HepG2 (cell line): ENCODE measurements around the gene RFXANK. TPM values are rescaled to one million over a fixed set of nuclear protein-coding genes. Genes with fewer than 3 reads are reported as not detected.

Source experiments
- ATRX ChIP-seq: sonication (generic); formaldehyde crosslinking; IDR thresholded peaks from 2 replicates; pipeline ENCODE4 v1.4.0; 2020; ENCODE audit warnings: missing genetic modification reagents, borderline replicate concordance
- BRF2 ChIP-seq: sonication (generic); formaldehyde crosslinking; IDR thresholded peaks from 2 replicates; pipeline ENCODE4 v1.8.1; 2022; ENCODE audit warnings: mild to moderate bottlenecking, missing genetic modification reagents
- CBX5 ChIP-seq: sonication (generic); formaldehyde crosslinking; IDR thresholded peaks from 2 replicates; pipeline ENCODE4 v1.4.0; 2020; ENCODE audit warnings: missing genetic modification reagents, borderline replicate concordance
- CEBPZ ChIP-seq: IDR thresholded peaks from 2 replicates; pipeline ENCODE4 v1.6.1; 2012; ENCODE audit warnings: low read length, improper control_type of control experiment
- EP300 ChIP-seq, 3 experiments: sonication (generic) in 1 of 3; formaldehyde crosslinking in 1 of 3; IDR thresholded peaks; 2 replicates each; pipeline versions ENCODE4 v1.5.1 to v1.6.1; 2011 to 2020; ENCODE audit warnings: low read depth in 2 of 3, low read length in 2 of 3, borderline replicate concordance in 1 of 3, improper control_type of control experiment in 1 of 3, mild to moderate bottlenecking in 1 of 3, missing genetic modification reagents in 1 of 3, moderate library complexity in 1 of 3
- FOSL1 ChIP-seq: sonication (generic); formaldehyde crosslinking; IDR thresholded peaks from 2 replicates; pipeline ENCODE4 v1.9.0; 2021; ENCODE audit warnings: missing genetic modification reagents, borderline replicate concordance
- FOXA1 ChIP-seq, 2 experiments: fragments of 450-650 bp in 1 of 2; sonication (generic) in 1 of 2; formaldehyde crosslinking in 1 of 2; IDR thresholded peaks; 2 replicates each; pipeline versions ENCODE4 v1.4.0 to v1.6.1; 2016 to 2020; ENCODE audit warnings: missing genetic modification reagents in 1 of 2
- KDM3A ChIP-seq: IDR thresholded peaks from 2 replicates; pipeline ENCODE4 v1.6.1; 2018; ENCODE audit warnings: low read depth, missing compliant biosample characterization
- KDM5A ChIP-seq: fragments of 200-600 bp; sonication (generic); IDR thresholded peaks from 2 replicates; pipeline ENCODE4 v1.7.0; 2018; ENCODE audit warnings: antibody characterized with exemption, mild to moderate bottlenecking, low read length, borderline replicate concordance
- KLF12 ChIP-seq: sonication (generic); formaldehyde crosslinking; IDR thresholded peaks from 2 replicates; pipeline ENCODE4 v1.4.0; 2020; ENCODE audit warnings: missing genetic modification reagents, borderline replicate concordance
- NPAS2 ChIP-seq: sonication (generic); formaldehyde crosslinking; IDR thresholded peaks from 2 replicates; pipeline ENCODE4 v1.8.0; 2022; ENCODE audit warnings: mild to moderate bottlenecking, missing genetic modification reagents, borderline replicate concordance
- RBM39 ChIP-seq: fragments of 200-400 bp; formaldehyde crosslinking; IDR thresholded peaks from one replicate; pipeline ENCODE4 v1.6.1; 2018; ENCODE audit warnings: antibody characterized with exemption, mild to moderate bottlenecking, low read depth, low read length; ENCODE audit not compliant: poor library complexity, severe bottlenecking
- SOX5 ChIP-seq: IDR thresholded peaks from 2 replicates; pipeline ENCODE4 v1.6.1; 2016; ENCODE audit warnings: borderline replicate concordance
- USF2 ChIP-seq, 2 experiments: sonication (generic) in 1 of 2; formaldehyde crosslinking in 1 of 2; IDR thresholded peaks; 2 replicates each; pipeline versions ENCODE4 v1.5.1 to v1.6.1; 2011 to 2020; ENCODE audit warnings: borderline replicate concordance in 1 of 2, low read depth in 1 of 2, low read length in 1 of 2, mild to moderate bottlenecking in 1 of 2, missing genetic modification reagents in 1 of 2, moderate library complexity in 1 of 2
- ZBTB8A ChIP-seq: sonication (generic); formaldehyde crosslinking; IDR thresholded peaks from 2 replicates; pipeline ENCODE4 v1.4.0; 2020; ENCODE audit warnings: mild to moderate bottlenecking, low read depth, missing genetic modification reagents, borderline replicate concordance
- ZNF274 ChIP-seq: sonication (generic); formaldehyde crosslinking; IDR thresholded peaks from 2 replicates; pipeline ENCODE4 v1.5.1; 2020; ENCODE audit warnings: mild to moderate bottlenecking, missing genetic modification reagents
- ZNF30 ChIP-seq: sonication (generic); formaldehyde crosslinking; IDR thresholded peaks from 2 replicates; pipeline ENCODE4 v1.5.0; 2020; ENCODE audit warnings: mild to moderate bottlenecking, missing genetic modification reagents
- ZNF362 ChIP-seq: sonication (generic); formaldehyde crosslinking; IDR thresholded peaks from 2 replicates; pipeline ENCODE4 v1.4.0; 2020; ENCODE audit warnings: missing genetic modification reagents, mild to moderate bottlenecking, borderline replicate concordance
- ZNF674 ChIP-seq: sonication (generic); formaldehyde crosslinking; IDR thresholded peaks from 2 replicates; pipeline ENCODE4 v1.5.0; 2020; ENCODE audit warnings: low read depth, mild to moderate bottlenecking, missing genetic modification reagents
- ZSCAN30 ChIP-seq: sonication (generic); formaldehyde crosslinking; IDR thresholded peaks from 2 replicates; pipeline ENCODE4 v1.5.0; 2020; ENCODE audit warnings: mild to moderate bottlenecking, missing genetic modification reagents
- polyA plus RNA-seq, 8 experiments: library from polyadenylated mRNA; depleted of rRNA in 3 of 8; stranded (reverse) in 7 of 8; unstranded in 1 of 8; fragments of >200 nt; fragmentation: Illumina TruSeq in 4 of 8; extraction: Trizol in 4 of 8; gene quantifications; 2 replicates each; pipeline versions ENCODE4 v1.2.1 to v1.2.3, GENCODE V29; 2011 to 2016; ENCODE audit warnings: low read depth in 4 of 8, missing spikeins in 1 of 8, mixed read lengths in 1 of 8; ENCODE audit not compliant: insufficient read depth in 1 of 8
- total RNA-seq, 5 experiments: library from RNA; depleted of rRNA; stranded (reverse); fragments of >200 nt; fragmentation: Illumina TruSeq; extraction: Trizol; gene quantifications; 2 replicates each; pipeline ENCODE4 v1.2.3, GENCODE V29; 2016; ENCODE audit warnings: low read depth in 1 of 5

RFXANK gene
- total and polyA plus RNA-seq, 2 of the 13 experiments (the other 11 are each of a cell fraction or from before 2014, with no cell fraction given), result 49.9 to 80.7 TPM

- TF ChIP-seq NPAS2 (CRISPR knock-in tag) (no peak), CEBPZ (no peak), ZNF362 (CRISPR knock-in tag) (no peak), BRF2 (CRISPR knock-in tag) (no peak), ZSCAN30 (CRISPR knock-in tag) (no peak), KDM3A (CRISPR knock-in tag) (no peak), ZBTB8A (CRISPR knock-in tag) (no peak), ZNF674 (CRISPR knock-in tag) (no peak), FOSL1 (CRISPR knock-in tag) (no peak), ZNF30 (CRISPR knock-in tag) (no peak), RBM39 (no peak), KLF12 (CRISPR knock-in tag) (peak; percentile 75; the same call in 1 of the 2 replicates), CBX5 (CRISPR knock-in tag) (no peak), EP300 (IDR thresholded peaks at IDR 0.05; ENCODE audit: low read depth in 2 of 2, low read length in 2 of 2) (no peak), EP300 (CRISPR knock-in tag; IDR thresholded peaks at IDR 0.05; ENCODE audit: borderline replicate concordance) (no peak), FOXA1 (IDR thresholded peaks at IDR 0.05) (no peak), FOXA1 (CRISPR knock-in tag; IDR thresholded peaks at IDR 0.05) (0 out of 2 replicates have a peak, but pooled peaks have one; percentile 3), ZNF274 (no peak), KDM5A (no peak), USF2 (IDR thresholded peaks at IDR 0.05; ENCODE audit: low read depth, low read length) (no peak), USF2 (CRISPR knock-in tag; IDR thresholded peaks at IDR 0.05; ENCODE audit: borderline replicate concordance) (no peak), SOX5 (no peak), ATRX (CRISPR knock-in tag) (no peak)
These were observed 21.8 kb upstream of the RFXANK start, which contains the start of gene MEF2B (continued) for GRCh38 chr19:19170053-19170872.
